PFSK-1 (cell line): ENCODE data around the gene GTPBP1.

Experiments
- FOXP2 ChIP-seq: optimal IDR thresholded peaks from 2 replicates; pipeline ENCODE3; 2011; ENCODE audit warnings: borderline replicate concordance, control low read depth, inconsistent platforms; ENCODE audit not compliant: insufficient read depth; ENCODE audit errors: extremely low read length, extremely low read depth
- POLR2AphosphoS5 ChIP-seq: IDR thresholded peaks from 2 replicates; pipeline ENCODE4 v1.6.1; 2012; ENCODE audit warnings: low read depth, mild to moderate bottlenecking, control low read depth, low read length, moderate library complexity
- REST ChIP-seq, 2 experiments: IDR thresholded peaks; 2 replicates each; pipeline versions ENCODE4 v1.6.1 to v1.8.0; 2011 to 2012; ENCODE audit warnings: low read depth in 2 of 2, low read length in 2 of 2, control low read depth in 1 of 2, inconsistent platforms in 1 of 2, mild to moderate bottlenecking in 1 of 2, moderate library complexity in 1 of 2; ENCODE audit not compliant: insufficient read depth in 1 of 2
- SIN3A ChIP-seq: IDR thresholded peaks from 2 replicates; pipeline ENCODE4 v1.6.1; 2012; ENCODE audit warnings: mild to moderate bottlenecking, low read length, moderate library complexity, borderline replicate concordance; ENCODE audit not compliant: insufficient read depth
- TAF1 ChIP-seq: IDR thresholded peaks from 2 replicates; pipeline ENCODE4 v1.6.1; 2012; ENCODE audit warnings: low read length, control low read depth, borderline replicate concordance; ENCODE audit not compliant: insufficient read depth

GRCh38 chr22:38719196-38719595 is 13.5 kb downstream of the GTPBP1 start:
- TF ChIP-seq POLR2AphosphoS5 (no peak), REST (IDR thresholded peaks at IDR 0.05; ENCODE audit: insufficient read depth in 1 of 2, low read depth in 2 of 2, low read length in 2 of 2) (no peak), SIN3A (no peak), TAF1 (no peak), FOXP2 (no peak)
